Non-pigmented ciliary epithelial cell (primary cell): Measurements from ENCODE around the gene ECM2.

Experiments
- DNase-seq: peaks from one replicate; pipeline ENCODE4 v3.0.0-alpha.2; 2010; ENCODE audit warnings: low read depth

The ECM2 gene

GRCh38 chr9:92467041-92467440 is 68.7 kb downstream of the ECM2 start:
- DNase-seq = no peak

- peak; percentile 88 for DNase-seq
Measured at GRCh38 chr9:92463984-92464383, 71.8 kb downstream of the ECM2 start.

GRCh38 chr9:92463387-92463786 is 72.4 kb downstream of the ECM2 start:
- DNase-seq = no peak

- DNase-seq = no peak
Measured at GRCh38 chr9:92457576-92457975, 78.2 kb downstream of the ECM2 start.

- no peak for DNase-seq
Measured at GRCh38 chr9:92455217-92455616, 80.6 kb downstream of the ECM2 start.

- DNase-seq = no peak
Measured at GRCh38 chr9:92446536-92446935, 89.3 kb downstream of the ECM2 start.
